HG02571 (cell line): ENCODE results near the gene NAPG.
"Not testable (repeated sequence)": the region's sequence is repeated elsewhere in the genome, so short reads cannot be mapped to it uniquely, and the experiment has no call there.

Experiments
- ATAC-seq: cut with Tn5 transposase; IDR thresholded peaks from one replicate; pipeline ENCODE4 v1.9.1; 2021; ENCODE audit warnings: mild to moderate bottlenecking, moderate library complexity; ENCODE audit not compliant: unreplicated experiment

NAPG gene

DNA sequence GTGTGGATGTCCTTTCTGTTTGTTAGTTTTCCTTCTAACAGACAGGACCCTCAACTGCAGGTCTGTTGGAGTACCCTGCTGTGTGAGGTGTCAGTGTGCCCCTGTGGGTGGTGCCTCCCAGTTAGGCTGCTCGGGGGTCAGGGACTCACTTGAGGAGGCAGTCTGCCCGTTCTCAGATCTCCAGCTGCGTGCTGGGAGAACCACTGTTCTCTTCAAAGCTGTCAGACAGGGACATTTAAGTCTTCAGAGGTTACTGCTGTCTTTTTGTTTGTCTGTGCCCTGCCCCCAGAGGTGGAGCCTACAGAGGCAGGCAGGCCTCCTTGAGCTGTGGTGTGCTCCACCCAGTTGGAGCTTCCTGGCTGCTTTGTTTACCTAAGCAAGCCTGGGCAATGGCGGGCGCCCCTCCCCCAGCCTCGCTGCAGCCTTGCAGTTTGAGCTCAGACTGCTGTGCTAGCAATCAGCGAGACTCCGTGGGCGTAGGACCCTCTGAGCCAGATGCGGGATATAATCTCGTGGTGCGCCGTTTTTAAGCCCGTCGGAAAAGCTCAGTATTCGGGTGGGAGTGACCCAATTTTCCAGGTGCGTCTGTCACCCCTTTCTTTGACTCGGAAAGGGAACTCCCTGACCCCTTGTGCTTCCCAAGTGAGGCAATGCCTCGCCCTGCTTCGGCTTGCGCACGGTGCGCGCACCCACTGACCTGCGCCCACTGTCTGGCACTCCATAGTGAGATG lies 52.2 kb downstream of the NAPG start:
- not testable (repeated sequence) for ATAC-seq

DNA sequence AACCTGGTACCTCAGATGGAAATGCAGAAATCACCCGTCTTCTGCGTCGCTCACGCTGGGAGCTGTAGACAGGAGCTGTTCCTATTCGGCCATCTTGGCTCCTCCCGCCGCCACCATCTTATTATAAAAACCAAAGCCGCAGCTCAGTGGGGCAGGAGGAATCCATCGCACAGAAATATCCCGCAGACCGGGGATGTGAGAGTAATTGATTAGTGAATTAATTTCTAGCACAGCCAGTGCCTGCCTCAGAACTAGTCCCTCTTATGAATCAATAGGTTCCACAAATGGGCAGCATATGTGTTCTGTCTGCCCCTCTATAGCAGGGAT lies 52.7 kb downstream of the NAPG start:
- ATAC-seq, result not testable (repeated sequence)

GRCh38 chr18:10579079-10579867 lies 53.4 kb downstream of the NAPG start:
- ATAC-seq, result no peak

DNA sequence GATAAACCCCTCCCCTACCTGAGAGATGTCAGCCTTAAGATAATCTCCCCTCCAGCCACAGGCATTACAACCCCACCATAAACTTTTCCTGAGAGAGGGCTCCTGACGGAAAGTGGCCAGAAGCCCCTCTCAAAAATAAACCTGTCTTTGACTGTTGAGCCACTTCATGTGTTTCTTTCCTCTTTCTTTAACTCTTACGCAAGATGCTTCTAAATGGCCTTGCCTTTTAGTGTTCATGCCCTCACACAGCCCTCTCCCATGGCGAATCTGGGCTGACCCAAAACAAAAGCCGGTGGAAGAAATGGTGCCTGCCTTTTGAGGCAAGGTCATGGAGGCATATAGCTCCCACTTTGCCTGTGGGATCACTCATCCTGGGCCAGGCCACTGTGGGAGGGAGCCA lies 54.4 kb downstream of the NAPG start:
- no peak for ATAC-seq

- no peak for ATAC-seq
Measured at GRCh38 chr18:10585260-10585659, 59.4 kb downstream of the NAPG start.

GRCh38 chr18:10588975-10589374 lies 63.1 kb downstream of the NAPG start:
- ATAC-seq, result no peak

GRCh38 chr18:10590412-10590811 lies 64.6 kb downstream of the NAPG start:
- ATAC-seq, result no peak

GRCh38 chr18:10591896-10592295 lies 66.1 kb downstream of the NAPG start:
- ATAC-seq, result no peak

GRCh38 chr18:10593366-10594022 lies 67.7 kb downstream of the NAPG start:
- ATAC-seq, result not testable (repeated sequence)

- ATAC-seq, result not testable (repeated sequence)
Measured at GRCh38 chr18:10595917-10596316, 70.1 kb downstream of the NAPG start.

GRCh38 chr18:10597695-10598094 lies 71.9 kb downstream of the NAPG start:
- not testable (repeated sequence) for ATAC-seq

- ATAC-seq, result not testable (repeated sequence)
Measured at GRCh38 chr18:10600701-10601100, 74.9 kb downstream of the NAPG start.
